NCI-H2171 treated with DMSO at 0.1 percent for 48 hours (cell line): Measurements from ENCODE around the gene S100A10.
A peak's percentile ranks its signal among the peaks of the same experiment; 100 is the strongest.

Source experiments
- DNase-seq: peaks from one replicate; lab custom pipeline; 2025; lab: John Stamatoyannopoulos, UW

The S100A10 gene

GRCh38 chr1:151963288-151963687 lies 30.4 kb downstream of the S100A10 start:
- no peak for DNase-seq

GRCh38 chr1:151961833-151962232 lies 31.8 kb downstream of the S100A10 start:
- DNase-seq: no peak

GRCh38 chr1:151960780-151961513 lies 32.7 kb downstream of the S100A10 start:
- no peak for DNase-seq

GRCh38 chr1:151958959-151959358 lies 34.7 kb downstream of the S100A10 start:
- DNase-seq: no peak

GRCh38 chr1:151956957-151957497 lies 36.6 kb downstream of the S100A10 start:
- no peak for DNase-seq

- DNase-seq: no peak
Measured at GRCh38 chr1:151953409-151954094, 40.1 kb downstream of the S100A10 start.

GRCh38 chr1:151952811-151953210 lies 40.8 kb downstream of the S100A10 start:
- DNase-seq: no peak

GRCh38 chr1:151949371-151950193 lies 44.1 kb downstream of the S100A10 start:
- no peak for DNase-seq

GRCh38 chr1:151948506-151948905 lies 45.2 kb downstream of the S100A10 start:
- no peak for DNase-seq

GRCh38 chr1:151947140-151947539 lies 46.5 kb downstream of the S100A10 start:
- no peak for DNase-seq

- peak; percentile 3 for DNase-seq
Measured at GRCh38 chr1:151945725-151946722, 47.6 kb downstream of the S100A10 start.

- DNase-seq: no peak
Measured at GRCh38 chr1:151944857-151945575, 48.6 kb downstream of the S100A10 start.

GRCh38 chr1:151944126-151944856 lies 49.4 kb downstream of the S100A10 start:
- no peak for DNase-seq

GRCh38 chr1:151943591-151943990 lies 50.1 kb downstream of the S100A10 start:
- DNase-seq: no peak

- DNase-seq: no peak
Measured at GRCh38 chr1:151942882-151943281, 50.8 kb downstream of the S100A10 start.

GRCh38 chr1:151940541-151940940 lies 53.1 kb downstream of the S100A10 start:
- no peak for DNase-seq

- no peak for DNase-seq
Measured at GRCh38 chr1:151939779-151940178, 53.9 kb downstream of the S100A10 start.

GRCh38 chr1:151939141-151939540 lies 54.5 kb downstream of the S100A10 start:
- no peak for DNase-seq

GRCh38 chr1:151936653-151937052 lies 57.0 kb downstream of the S100A10 start:
- peak; percentile 3 for DNase-seq
